GM20431 (cell line): Measurements from ENCODE around the gene RHOH.

ENCODE experiments used
- in situ Hi-C: fragments of 300-500 bp; cut with MseI, MboI; formaldehyde crosslinking; loops from one replicate; pipeline ENCODE4 v1.15.0; 2020; ENCODE audit warnings: low sequenced_read_pairs; ENCODE audit not compliant: unreplicated experiment

Gene RHOH

DNA sequence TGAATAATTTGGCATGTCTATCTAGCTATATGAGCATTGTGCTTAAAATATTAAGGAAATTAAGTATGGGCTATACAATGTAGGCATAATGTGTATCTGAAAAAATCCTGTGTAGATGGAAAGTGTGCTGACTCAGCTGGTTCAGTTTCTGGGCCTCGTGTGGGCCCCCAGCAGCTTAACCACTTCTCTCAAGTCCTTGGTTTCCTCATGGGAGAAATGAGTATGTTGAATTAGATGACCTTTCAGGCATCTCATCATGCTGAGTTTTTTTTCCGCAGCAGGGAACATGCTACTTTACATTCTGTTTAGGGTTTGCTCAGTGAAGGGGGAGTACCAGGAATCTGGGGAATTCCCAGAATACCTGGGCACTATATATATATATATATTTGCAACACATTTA is 30.5 kb downstream of the RHOH start:
- in situ Hi-C loops = no loop called here

DNA sequence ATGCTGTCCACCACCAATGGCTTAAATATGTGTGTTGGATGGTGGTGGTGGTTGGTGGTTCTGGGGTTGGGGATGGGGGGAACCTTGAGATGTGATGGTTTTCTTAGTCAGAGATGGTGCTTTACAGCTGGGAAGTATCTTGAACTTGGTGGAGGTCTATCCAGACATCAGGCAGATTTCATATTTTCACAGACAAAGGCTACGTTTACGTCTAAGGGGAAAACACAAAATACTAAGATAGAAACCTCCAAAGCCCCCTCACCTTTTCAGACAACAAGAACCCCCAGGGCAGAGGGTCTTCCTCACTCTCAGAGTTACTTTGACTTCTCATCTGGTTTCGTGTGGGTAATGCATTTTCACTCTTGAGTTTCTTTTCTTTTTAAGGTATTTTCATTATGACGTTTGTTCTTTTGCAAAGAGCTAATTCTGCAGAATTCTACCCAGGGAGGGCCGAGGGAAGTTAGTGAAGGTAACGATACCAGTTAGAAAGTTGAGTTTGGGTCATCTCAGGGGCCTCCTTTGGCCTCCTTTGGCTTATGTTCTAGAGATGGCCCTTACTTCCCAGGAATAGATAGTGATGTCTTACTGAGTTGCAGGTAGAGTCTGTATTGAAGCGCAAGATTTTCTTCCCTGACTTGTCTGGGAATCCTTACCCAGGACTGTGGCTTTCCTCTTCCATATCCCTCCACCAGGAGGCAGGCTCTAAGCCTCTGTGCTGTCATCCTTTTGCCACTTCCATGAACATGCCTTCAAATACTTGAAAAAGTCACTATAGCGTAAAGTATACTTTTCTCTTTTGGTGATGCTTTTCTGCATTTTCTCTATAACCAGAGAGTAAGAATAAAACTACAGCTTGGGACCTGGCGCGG is 31.9 kb downstream of the RHOH start:
- in situ Hi-C loops = no loop called here

DNA sequence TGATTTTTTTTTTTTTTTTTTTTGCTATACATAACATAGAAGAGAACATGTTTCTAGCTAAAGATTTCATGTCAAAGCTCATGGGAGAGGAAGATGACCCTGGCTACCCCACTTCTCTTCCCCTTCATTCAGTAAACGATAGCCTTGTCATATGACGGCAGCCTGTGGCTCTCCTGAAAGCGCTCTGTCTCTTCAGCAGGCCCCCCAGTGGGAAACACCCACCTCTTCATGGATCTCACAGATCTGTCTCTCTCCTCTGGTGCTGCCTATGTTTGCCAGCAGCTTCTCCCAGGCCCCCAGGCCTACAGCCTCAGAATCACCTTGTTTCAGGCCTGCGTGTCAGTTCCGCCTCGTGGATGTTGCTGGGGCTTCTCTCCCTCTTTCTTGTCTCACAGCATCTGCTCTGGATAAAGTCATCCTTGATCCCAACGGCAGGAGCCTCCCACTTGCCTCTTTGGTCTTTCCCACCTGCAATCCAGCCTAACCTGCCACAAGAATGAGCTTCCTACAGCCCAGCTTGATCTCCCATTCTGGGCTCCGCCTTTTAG is 34.6 kb downstream of the RHOH start:
- in situ Hi-C loops = no loop called here

DNA sequence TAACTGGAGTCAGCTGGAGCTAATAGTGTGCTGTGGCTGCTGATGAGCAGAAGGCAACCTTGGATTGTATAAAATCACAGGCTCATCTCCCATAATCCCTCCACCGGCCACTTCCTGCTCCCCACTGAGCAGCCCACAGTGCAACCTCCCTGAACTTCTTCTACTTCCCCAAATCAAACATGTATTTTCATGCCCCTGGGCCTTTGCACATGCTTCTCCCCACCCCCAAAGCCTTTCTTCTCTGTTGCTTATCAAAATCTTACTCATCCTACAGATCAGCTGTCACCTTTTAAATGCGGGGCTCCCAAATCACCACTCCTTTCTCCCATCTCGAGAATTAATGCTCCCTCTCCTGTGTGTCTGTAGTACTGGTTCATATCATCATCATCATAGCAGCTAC is 35.8 kb downstream of the RHOH start:
- in situ Hi-C loops = no loop called here

DNA sequence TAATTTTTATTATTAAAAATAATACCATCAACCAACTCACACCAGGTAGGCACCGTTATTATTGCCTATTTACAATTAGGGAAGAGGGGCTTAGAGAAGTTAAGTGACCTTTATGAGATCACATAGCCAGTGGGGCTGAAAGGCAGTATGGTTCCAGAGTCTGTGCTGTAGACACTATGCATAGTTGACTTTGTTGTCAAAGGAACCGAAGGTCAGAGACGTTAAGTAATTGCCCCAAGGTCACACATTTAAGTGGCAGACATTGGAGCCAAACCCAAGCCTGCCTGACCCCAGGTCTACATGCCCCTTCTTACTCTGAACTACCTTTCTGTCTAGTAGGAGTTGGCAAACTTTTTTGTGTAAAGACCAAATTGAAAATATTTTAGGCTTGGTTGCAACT is 36.4 kb downstream of the RHOH start:
- in situ Hi-C loops = no loop called here

DNA sequence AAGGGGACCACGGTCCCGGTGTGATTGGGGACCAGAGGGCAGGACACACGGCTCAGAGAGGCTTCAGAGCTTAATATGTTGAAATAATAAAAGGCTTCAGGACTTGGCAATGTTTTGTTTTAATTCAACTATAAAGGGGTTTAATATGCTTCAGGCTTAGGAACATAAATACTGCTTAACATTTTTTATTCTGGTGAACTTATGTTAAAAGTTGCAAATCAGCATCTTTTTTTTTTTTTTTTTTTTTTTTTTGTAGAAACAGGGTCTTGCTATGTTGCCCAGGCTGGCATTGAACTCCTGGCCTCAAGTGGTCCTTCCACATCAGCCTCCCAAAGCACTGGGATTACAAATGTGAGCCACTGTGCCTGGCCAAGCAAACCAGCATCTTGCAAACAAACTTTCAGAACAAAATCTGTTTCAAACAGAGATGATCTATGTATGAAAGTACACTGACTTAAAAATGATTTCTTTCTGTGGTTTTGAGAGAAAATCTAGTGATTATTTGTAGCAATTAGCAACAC is 37.7 kb downstream of the RHOH start:
- in situ Hi-C loops = no loop called here

DNA sequence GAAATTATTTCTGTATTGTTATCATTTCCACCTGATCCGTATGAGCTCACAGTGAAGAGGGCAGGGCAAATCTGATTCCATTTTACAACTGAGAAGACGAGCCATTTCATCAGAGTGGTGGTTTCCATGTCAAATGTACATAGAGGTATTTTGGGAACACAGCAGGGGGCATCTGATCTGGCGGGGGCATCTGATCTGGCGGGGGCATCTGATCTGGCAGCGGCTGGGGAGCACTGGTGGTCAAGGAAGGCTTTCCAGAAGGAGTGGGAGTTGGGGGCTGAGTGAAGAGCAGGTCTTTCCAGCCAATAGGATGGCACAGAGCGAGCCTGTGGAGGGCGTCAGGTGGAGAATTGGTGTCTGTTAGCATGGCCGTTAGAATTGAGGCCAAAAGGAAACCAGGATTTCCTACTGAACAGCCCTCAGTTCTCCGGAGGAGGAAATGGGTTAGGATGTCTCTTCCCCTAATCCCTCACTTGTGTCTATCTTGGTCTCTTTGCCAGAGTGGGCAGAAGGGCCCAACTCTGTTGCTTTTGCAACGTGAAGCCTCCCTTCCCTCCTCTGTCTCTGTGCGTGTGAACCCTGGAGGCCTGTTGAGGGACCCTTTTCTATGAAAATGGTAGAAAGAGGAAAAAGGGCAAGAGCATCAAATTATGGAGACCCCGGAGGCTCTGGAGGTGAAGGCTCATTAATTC is 41.3 kb downstream of the RHOH start:
- in situ Hi-C loops = no loop called here

DNA sequence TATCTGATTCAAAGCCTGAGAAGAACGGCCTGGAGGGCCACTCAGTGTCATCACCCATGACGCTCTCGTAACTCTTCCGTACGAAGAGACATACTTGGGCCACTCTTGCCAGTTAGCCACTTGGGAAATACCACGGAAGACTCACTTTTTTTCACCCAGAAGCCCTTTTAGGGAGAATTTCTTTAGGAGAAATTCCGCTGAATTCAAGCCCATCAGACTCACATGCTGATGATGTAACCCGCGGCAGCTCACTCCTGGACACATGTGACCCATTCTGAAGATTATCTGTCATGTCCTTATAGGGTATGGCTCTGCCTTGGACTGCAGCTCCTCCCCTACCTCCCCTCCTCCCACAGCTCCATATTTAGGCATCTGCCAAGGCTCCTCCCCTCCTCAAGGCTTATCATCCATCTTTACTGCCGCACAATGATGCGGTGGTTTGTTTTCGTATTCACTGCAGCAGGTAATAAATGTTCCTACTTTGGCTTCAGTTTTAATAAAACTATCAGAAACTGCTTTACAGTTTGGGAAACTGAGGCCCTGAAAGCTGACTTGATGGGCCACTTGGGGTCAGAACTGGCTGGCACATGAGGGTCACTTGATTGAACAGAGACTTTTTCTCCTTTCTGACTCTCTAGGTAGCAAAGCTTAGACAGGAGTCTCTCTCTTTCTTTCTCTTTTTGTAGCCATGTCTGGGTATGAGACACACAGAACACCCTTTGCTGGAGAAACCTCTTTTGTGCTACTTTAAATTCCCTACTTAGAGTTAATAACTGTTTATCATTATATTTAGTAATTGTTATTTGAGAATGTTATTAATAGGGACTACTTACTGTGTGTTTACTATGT is 42.1 kb downstream of the RHOH start:
- in situ Hi-C loops = no loop called here

DNA sequence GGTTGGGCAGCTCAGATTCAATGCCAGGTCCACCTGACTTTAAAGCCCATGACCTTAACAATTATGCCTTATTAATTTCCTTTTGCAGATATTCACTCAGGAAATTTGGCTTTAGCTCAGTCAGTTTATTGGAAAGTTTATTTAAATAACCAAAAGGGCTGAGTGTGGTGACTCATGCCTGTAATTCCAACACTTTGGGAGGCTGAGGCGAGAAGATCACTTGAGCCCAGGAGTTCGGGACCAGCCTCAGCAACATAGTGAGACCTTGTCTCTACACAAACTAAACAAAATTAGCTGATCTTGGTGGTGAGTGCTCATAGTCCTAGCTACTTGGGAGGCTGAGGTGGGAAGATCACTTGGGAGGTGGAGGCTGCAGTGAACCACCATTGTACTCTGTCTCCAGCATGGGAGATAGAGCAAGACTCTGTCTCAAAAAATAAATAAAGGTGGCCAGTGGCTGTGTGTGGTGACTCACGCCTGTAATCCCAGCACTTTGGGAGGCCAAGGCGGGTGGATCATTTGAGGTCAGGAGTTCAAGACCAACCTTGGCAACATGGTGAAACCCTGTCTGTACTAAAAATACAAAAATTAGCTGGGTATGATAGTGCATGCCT is 43.3 kb downstream of the RHOH start:
- in situ Hi-C loops = no loop called here

DNA sequence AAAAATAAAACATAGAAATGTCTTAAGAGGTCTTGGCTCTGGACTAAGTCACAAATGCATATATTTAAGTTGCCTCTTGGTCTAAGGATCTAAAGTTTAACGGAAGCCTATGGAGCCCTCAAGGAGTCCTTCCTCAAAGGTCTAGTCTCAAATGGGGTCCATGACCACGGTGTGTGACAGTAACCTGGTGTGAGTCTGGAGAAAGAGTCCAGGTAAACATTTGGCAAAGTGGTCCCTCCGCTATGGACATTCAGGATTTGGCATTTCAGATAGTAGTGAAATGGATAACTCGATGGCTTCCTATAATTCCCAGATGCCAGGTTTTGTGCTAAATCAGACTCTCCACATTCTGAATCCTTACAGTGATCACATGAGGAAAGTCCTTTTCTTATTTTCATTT is 44.2 kb downstream of the RHOH start:
- in situ Hi-C loops = no loop called here

DNA sequence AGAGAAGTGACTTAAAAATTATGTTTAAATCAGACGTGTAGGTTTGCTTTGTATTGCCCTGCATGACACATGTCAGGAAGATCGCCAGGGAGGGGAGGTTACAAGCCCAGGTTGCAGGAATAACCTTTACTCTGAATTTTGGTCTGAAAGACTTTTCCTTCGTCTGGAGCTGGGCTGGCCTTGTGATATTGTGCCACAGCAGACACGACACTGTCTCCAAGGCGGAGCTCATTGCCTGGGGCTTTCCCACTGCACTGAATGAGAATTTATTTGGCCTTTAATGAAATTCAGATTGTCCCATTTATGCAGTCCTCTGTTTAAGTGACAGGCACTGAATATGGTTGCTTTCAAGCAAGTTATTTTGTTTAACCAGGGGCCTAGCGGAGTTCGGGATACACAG is 45.1 kb downstream of the RHOH start:
- in situ Hi-C loops = no loop called here

DNA sequence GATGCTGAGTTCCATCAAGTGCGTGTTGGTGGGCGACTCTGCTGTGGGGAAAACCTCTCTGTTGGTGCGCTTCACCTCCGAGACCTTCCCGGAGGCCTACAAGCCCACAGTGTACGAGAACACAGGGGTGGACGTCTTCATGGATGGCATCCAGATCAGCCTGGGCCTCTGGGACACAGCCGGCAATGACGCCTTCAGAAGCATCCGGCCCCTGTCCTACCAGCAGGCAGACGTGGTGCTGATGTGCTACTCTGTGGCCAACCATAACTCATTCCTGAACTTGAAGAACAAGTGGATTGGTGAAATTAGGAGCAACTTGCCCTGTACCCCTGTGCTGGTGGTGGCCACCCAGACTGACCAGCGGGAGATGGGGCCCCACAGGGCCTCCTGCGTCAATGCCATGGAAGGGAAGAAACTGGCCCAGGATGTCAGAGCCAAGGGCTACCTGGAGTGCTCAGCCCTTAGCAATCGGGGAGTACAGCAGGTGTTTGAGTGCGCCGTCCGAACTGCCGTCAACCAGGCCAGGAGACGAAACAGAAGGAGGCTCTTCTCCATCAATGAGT is 46.6 kb downstream of the RHOH start:
- in situ Hi-C loops = no loop called here

DNA sequence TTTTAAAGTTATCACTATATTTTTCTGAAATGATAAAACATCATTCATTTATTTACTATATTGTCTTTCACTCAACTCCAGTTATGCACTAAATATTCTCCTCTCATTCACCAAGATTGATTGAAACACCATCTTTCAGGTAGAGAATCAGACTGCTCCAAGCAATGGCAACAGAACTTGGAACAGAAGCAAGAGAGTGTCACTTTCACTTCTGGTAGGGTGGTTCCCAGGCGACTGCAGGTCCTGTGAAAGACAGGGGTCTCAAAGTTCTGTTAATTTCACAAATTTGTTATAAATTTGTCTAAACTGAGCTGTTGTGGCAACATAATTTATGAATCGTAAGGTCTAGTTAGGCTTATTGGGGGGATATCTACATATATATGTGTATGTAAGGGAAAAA is 47.8 kb downstream of the RHOH start:
- in situ Hi-C loops = no loop called here

DNA sequence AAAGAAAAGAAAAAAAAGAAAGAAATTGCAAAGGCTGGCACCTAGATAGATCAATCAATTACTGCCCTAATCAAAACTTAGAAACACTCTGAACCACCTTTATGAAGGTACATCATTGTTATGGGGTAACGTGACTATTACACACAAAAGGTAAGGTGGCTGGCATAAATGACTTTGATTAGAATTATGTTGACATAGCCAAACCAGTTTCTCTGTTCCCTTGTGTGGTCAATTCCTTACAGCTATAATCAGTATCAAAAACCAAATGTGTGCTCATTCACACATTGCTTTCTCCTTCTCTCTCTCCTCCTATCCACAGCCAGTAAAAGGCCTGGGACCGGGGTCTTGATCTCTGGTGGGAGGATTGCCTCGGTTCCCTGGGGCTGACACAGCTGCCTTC is 48.7 kb downstream of the RHOH start:
- in situ Hi-C loops = no loop called here

DNA sequence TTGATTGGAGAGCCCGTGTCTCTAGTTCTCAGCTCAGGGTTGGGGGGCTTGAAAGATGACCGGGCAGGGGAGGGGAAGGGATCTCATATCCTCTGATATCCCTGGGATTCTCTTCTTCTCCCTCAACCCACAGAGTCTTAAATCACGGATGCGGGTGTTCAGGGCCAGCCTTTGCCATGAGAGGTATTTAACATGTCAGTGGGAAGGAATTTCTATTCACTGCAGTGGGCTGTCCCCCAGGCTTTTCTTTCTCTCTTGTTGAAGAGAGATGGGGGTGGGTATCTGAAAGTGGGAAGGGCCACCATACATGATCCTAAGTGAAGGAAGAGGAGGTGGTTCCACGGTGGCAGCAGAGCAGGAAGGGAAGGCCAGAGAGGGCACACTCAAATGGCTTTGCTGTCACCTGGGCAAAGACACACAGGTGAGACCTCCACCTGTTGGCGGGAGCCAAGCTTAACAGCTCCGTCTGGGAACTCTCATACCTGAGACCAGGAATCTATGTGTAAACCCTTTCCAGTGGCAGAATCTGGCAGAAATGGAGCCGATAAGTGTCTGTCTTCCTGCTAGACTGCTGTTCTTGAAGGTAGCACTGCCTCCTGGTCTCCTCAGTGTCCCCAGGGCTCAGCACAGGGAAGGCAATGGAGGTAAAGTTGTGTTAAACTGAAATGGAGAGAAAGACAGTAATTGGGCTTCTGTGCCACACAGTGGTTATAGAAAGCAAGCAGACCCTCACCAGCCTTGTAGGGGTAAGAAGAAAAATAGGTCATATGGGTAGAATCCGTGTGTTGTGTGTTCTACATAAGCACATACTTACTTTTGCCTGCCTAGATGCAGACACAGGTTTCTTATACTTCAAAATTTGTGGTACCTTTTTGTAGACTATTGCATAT is 49.4 kb downstream of the RHOH start:
- in situ Hi-C loops = no loop called here

DNA sequence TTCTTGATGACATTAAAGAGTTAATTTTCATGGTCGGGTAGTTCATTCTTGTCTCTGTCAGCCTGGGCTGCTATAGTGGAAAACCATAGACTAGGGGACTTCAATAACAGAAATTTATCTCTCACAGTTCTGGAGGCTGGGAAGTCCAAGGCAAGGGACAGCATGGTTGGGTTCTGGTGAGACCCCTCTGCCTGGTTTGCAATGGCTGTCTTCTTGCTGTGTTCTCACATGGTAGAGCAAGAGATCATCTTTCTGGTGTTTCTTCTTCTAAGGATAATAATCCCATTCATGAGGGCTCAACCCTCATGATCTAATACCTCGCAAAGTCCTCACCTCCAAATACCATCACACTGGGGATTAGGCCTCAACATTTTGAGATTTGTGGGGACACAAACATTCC is 50.1 kb downstream of the RHOH start:
- in situ Hi-C loops = no loop called here

DNA sequence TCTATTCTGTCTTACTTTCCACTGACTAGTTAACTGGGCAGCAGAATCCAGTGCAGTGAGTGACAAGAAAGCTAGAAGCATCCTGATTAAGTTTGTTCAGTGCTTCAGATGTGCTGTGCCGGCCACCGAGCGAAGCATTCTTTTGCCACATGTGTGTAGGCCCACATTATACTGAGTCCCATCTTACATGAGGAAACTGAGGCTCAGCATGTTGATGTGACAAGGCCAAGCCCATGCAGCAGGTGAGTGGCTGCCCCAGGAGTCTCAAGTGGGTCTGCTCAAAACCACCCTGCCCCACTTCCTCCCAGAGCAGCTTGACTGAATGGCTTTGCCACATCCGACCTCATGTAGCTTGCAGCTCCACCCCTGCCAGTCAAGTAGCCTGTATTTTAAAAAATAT is 50.5 kb downstream of the RHOH start:
- in situ Hi-C loops = no loop called here

DNA sequence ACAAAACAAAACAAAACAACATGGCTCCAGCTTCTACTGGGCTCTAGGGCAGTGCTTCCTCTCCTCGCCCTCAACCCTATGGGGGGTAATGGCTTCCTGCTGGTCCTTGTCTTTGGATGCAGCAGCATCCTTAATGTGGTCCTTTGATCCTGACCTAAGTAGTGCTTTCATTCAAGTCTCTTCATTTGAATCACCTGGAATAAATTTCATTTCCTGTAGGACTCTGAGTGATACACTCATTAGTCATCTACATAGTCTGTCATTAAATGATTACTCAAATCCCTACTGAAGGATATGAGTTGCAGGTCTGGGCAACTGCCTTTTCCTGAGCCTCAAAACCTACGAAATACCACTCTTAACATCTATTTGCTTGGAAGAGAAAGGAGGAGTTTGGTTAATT is 54.5 kb downstream of the RHOH start:
- in situ Hi-C loops = no loop called here

DNA sequence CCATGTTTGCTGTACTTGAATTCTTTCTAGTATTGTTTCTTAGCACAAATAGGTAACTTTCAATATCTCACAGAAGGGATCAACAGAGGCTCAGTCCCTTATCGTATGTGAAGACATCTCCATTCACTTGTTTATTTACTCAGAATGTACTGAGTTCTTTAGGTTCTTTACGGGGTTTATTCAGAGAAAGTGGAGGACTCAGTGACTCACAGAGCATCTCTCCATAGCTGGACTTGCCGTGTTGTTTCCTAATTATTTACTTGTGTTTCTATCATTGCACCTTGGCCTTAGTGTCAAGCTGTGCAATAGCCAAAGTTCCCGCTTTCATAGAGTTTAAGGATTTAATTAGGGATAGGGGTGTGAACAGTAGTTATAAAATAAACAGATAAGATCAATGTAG is 57.1 kb downstream of the RHOH start:
- in situ Hi-C loops = no loop called here
